Measurements from ENCODE around the gene COPG2. TPM values are rescaled to one million over a fixed set of nuclear protein-coding genes. Genes with fewer than 3 reads are reported as not detected.
"Not testable (repeated sequence)": the region's sequence is repeated elsewhere in the genome, so short reads cannot be mapped to it uniquely, and the experiment has no call there.

Gene COPG2
- total RNA-seq, 1 donor from 2014 or later, result 27.8 TPM

GRCh38 chr7:130606161-130606560 is 62.4 kb downstream of the COPG2 start:
- TF ChIP-seq, protein P1, sequence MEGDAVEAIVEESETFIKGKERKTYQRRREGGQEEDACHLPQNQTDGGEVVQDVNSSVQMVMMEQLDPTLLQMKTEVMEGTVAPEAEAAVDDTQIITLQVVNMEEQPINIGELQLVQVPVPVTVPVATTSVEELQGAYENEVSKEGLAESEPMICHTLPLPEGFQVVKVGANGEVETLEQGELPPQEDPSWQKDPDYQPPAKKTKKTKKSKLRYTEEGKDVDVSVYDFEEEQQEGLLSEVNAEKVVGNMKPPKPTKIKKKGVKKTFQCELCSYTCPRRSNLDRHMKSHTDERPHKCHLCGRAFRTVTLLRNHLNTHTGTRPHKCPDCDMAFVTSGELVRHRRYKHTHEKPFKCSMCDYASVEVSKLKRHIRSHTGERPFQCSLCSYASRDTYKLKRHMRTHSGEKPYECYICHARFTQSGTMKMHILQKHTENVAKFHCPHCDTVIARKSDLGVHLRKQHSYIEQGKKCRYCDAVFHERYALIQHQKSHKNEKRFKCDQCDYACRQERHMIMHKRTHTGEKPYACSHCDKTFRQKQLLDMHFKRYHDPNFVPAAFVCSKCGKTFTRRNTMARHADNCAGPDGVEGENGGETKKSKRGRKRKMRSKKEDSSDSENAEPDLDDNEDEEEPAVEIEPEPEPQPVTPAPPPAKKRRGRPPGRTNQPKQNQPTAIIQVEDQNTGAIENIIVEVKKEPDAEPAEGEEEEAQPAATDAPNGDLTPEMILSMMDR (conservative IDR thresholded peaks at IDR 0.05; ENCODE audit: low read depth, low read length), result no peak
- no peak for DNase-seq (ENCODE audit: low read depth)
- no peak overlapping the region for H3K4me3 ChIP-seq (ENCODE audit: low read depth, low read length)

- TF ChIP-seq, protein P1 (conservative IDR thresholded peaks at IDR 0.05; ENCODE audit: low read depth, low read length), result no peak
- H3K4me3 ChIP-seq (ENCODE audit: low read depth, low read length), result no peak overlapping the region
- no peak for DNase-seq (ENCODE audit: low read depth)
Measured at GRCh38 chr7:130598056-130598455, 70.5 kb downstream of the COPG2 start.

- TF ChIP-seq, protein P1 (conservative IDR thresholded peaks at IDR 0.05; ENCODE audit: low read depth, low read length), result no peak
- H3K4me3 ChIP-seq (ENCODE audit: low read depth, low read length), result no peak overlapping the region
- no peak for DNase-seq (ENCODE audit: low read depth)
Measured at GRCh38 chr7:130595986-130596385, 72.6 kb downstream of the COPG2 start.

DNA sequence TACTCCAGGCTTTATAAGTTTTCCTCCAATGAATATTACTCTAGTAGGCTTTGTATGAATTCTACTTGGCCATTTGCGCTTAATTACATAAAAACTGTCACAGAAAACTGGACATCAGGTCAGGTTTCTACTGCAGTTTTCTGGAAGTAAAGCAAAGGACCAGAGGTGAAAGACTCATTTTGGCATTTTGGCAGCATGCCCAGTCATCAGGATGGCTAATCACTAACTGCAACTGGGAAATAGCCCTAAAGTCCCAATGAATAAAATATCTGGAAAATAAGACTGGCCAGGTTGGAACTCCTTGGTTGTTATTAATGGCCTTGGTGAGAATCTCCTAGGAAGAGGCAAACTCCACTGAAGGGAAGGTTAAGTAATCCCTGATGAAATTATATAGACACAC is 75.5 kb downstream of the COPG2 start:
- DNase-seq (ENCODE audit: low read depth), result no peak
- TF ChIP-seq, protein P1 (conservative IDR thresholded peaks at IDR 0.05; ENCODE audit: low read depth, low read length), result no peak
- no peak overlapping the region for H3K4me3 ChIP-seq (ENCODE audit: low read depth, low read length)

- DNase-seq (ENCODE audit: low read depth); H3K4me3 ChIP-seq (ENCODE audit: low read depth, low read length): not testable (repeated sequence)
Measured at GRCh38 chr7:130591464-130591863, 77.1 kb downstream of the COPG2 start.

DNA sequence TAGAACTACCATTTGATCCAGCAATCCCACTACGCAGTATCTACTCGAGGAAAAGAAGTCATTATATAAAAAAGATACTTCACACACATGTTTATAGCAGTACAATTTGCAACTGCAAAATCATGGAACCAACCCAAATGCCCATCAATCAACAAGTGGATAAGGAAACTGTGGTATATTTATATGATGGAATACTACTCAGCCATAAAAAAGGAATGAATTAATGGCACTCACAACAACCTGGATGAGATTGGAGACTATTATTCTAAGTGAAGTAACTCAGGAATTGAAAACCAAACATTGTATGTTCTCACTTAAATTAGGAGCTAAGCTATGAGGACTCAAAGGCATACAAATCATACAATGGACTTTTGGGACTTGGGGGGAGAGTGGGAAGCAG is 82.6 kb downstream of the COPG2 start:
- not testable (repeated sequence) for DNase-seq (ENCODE audit: low read depth); H3K4me3 ChIP-seq (ENCODE audit: low read depth, low read length)

- H3K4me3 ChIP-seq (ENCODE audit: low read depth, low read length); DNase-seq (ENCODE audit: low read depth): not testable (repeated sequence)
Measured at GRCh38 chr7:130575110-130575509, 93.4 kb downstream of the COPG2 start.

GRCh38 chr7:130570144-130570543 is 98.4 kb downstream of the COPG2 start:
- H3K4me3 ChIP-seq (ENCODE audit: low read depth, low read length); DNase-seq (ENCODE audit: low read depth): not testable (repeated sequence)

GRCh38 chr7:130566898-130567280 is 101.7 kb downstream of the COPG2 start:
- TF ChIP-seq, protein P1 (conservative IDR thresholded peaks at IDR 0.05; ENCODE audit: low read depth, low read length), result no peak
- H3K4me3 ChIP-seq (ENCODE audit: low read depth, low read length), result no peak overlapping the region
- DNase-seq (ENCODE audit: low read depth), result no peak

All from epithelial cell of proximal tubule (primary cell).